ENCODE measurements around the gene IPPK.

IPPK gene

DNA sequence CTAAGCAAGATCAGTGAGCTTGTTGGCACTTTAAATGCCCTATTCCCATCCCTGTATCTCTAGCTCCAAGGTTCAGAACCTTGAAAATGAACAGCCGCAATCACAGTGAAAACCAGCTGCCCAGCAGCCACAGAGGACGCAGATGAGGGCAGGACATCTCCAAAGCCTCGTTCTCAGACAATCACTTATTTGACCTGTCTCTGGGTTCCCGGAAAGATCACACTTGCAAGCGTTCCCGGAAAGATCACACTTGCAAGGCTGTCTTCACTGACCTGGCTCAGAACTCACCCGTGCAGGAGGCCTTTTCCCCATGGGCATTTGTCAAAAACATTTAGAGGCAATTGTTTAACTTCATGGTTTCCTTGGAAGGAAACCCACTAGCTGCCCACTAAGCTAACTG is 25.7 kb downstream of the IPPK start:
- Histone ChIP-seq H4K20me1 (ENCODE audit: control insufficient read depth, insufficient read depth, low read depth, low read length) (no peaks in the 10 kb centered on the region), H3K27ac (ENCODE audit: low read depth, low read length) (no peak overlapping the region), H3K9me2 (replicated peaks; ENCODE audit: control insufficient read depth, low read length) (no peaks in the 10 kb centered on the region), H3K4me1 (ENCODE audit: control insufficient read depth, low read length) (no peaks in the 10 kb centered on the region), H3K4me2 (ENCODE audit: low read length) (no peak overlapping the region), H3F3A (ENCODE audit: control insufficient read depth, insufficient read depth) (no peaks in the 10 kb centered on the region), H3K4me3 (ENCODE audit: low read length) (no peak overlapping the region), H3K27me3 (ENCODE audit: control insufficient read depth, low read length) (no peaks in the 10 kb centered on the region), H3K36me3 (ENCODE audit: control insufficient read depth, low read length) (peaks cover 64% of the 10 kb centered on the region), H3K79me2 (ENCODE audit: control insufficient read depth, low read length) (no peaks in the 10 kb centered on the region), H3K9me3 (ENCODE audit: control insufficient read depth, insufficient read depth, low read length) (no peaks in the 10 kb centered on the region)
- no peak for TF ChIP-seq EZH2phosphoT487 (IDR thresholded peaks at IDR 0.05; ENCODE audit: borderline replicate concordance, low read length)
- TF ChIP-seq, protein P1, sequence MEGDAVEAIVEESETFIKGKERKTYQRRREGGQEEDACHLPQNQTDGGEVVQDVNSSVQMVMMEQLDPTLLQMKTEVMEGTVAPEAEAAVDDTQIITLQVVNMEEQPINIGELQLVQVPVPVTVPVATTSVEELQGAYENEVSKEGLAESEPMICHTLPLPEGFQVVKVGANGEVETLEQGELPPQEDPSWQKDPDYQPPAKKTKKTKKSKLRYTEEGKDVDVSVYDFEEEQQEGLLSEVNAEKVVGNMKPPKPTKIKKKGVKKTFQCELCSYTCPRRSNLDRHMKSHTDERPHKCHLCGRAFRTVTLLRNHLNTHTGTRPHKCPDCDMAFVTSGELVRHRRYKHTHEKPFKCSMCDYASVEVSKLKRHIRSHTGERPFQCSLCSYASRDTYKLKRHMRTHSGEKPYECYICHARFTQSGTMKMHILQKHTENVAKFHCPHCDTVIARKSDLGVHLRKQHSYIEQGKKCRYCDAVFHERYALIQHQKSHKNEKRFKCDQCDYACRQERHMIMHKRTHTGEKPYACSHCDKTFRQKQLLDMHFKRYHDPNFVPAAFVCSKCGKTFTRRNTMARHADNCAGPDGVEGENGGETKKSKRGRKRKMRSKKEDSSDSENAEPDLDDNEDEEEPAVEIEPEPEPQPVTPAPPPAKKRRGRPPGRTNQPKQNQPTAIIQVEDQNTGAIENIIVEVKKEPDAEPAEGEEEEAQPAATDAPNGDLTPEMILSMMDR (IDR thresholded peaks at IDR 0.05; ENCODE audit: low read depth, low read length, poor library complexity, severe bottlenecking) = no peak

DNA sequence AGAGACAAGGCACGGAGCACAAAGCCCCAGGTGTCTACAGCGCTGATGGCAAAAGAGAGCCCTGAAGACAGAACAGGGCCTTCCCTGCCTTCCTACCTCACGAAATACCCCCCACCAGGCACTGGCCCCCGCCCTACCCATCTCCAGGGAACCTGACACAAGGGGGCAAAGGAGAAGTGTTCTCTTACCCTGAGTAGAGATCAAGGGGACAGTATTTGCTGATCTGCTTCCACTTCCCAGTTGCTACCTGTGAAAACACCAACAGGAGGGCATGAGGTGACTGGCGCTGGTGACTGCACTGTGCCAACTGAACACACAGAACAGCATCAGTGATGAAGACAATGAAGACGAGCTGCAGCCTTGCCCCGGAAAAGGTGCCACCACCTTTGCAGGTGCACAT is 27.4 kb downstream of the IPPK start:
- no peaks in the 10 kb centered on the region for H3K4me1 ChIP-seq (ENCODE audit: control insufficient read depth, low read length)
- H3K9me2 ChIP-seq (replicated peaks; ENCODE audit: control insufficient read depth, low read length) = no peaks in the 10 kb centered on the region
- no peaks in the 10 kb centered on the region for H3K79me2 ChIP-seq (ENCODE audit: control insufficient read depth, low read length)
- no peak overlapping the region for H3K4me2 ChIP-seq (ENCODE audit: low read length)
- H3K36me3 ChIP-seq (ENCODE audit: control insufficient read depth, low read length) = peaks cover 64% of the 10 kb centered on the region
- H3F3A ChIP-seq (ENCODE audit: control insufficient read depth, insufficient read depth) = no peaks in the 10 kb centered on the region
- no peak overlapping the region for H3K27ac ChIP-seq (ENCODE audit: low read depth, low read length)
- no peaks in the 10 kb centered on the region for H3K27me3 ChIP-seq (ENCODE audit: control insufficient read depth, low read length)
- no peaks in the 10 kb centered on the region for H3K9me3 ChIP-seq (ENCODE audit: control insufficient read depth, insufficient read depth, low read length)
- H3K4me3 ChIP-seq (ENCODE audit: low read length) = no peak overlapping the region
- H4K20me1 ChIP-seq (ENCODE audit: control insufficient read depth, insufficient read depth, low read depth, low read length) = no peaks in the 10 kb centered on the region
- TF ChIP-seq EZH2phosphoT487 (IDR thresholded peaks at IDR 0.05; ENCODE audit: borderline replicate concordance, low read length) = no peak
- TF ChIP-seq, protein P1 (IDR thresholded peaks at IDR 0.05; ENCODE audit: low read depth, low read length, poor library complexity, severe bottlenecking) = no peak

DNA sequence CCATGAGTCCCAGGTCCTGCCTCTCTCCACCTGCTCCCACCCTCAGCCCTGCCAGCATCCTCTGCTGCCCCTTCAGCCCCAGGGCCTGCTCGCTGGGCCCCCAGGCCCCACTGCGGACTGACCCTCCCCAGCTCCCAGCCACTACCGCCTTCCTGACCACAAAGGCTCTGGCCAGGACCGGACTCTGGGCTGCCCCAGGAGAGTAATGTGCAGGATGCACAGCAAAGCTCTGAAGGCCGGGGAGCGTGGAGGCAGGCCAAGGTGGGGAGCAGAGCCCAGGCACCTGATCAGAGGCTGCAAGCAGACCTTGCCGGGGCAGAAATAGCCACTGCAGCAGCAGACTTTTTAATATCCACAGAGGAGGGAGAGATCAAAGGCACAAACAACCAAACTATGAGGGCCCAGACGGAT is 27.9 kb downstream of the IPPK start:
- Histone ChIP-seq H3K4me3 (ENCODE audit: low read length) (no peak overlapping the region), H3K4me1 (ENCODE audit: control insufficient read depth, low read length) (no peaks in the 10 kb centered on the region), H4K20me1 (ENCODE audit: control insufficient read depth, insufficient read depth, low read depth, low read length) (no peaks in the 10 kb centered on the region), H3K36me3 (ENCODE audit: control insufficient read depth, low read length) (peaks cover 65% of the 10 kb centered on the region), H3F3A (ENCODE audit: control insufficient read depth, insufficient read depth) (no peaks in the 10 kb centered on the region), H3K27ac (ENCODE audit: low read depth, low read length) (no peak overlapping the region), H3K4me2 (ENCODE audit: low read length) (no peak overlapping the region), H3K9me2 (replicated peaks; ENCODE audit: control insufficient read depth, low read length) (no peaks in the 10 kb centered on the region), H3K79me2 (ENCODE audit: control insufficient read depth, low read length) (no peaks in the 10 kb centered on the region), H3K9me3 (ENCODE audit: control insufficient read depth, insufficient read depth, low read length) (no peaks in the 10 kb centered on the region), H3K27me3 (ENCODE audit: control insufficient read depth, low read length) (no peaks in the 10 kb centered on the region)
- TF ChIP-seq, protein P1 (IDR thresholded peaks at IDR 0.05; ENCODE audit: low read depth, low read length, poor library complexity, severe bottlenecking) = no peak
- TF ChIP-seq EZH2phosphoT487 (IDR thresholded peaks at IDR 0.05; ENCODE audit: borderline replicate concordance, low read length) = no peak

Measured in DOHH2 (cell line).